LNCaP clone FGC (cell line): ENCODE measurements around the gene MRPL46.

ENCODE experiments used
- DNase-seq: peaks from one replicate; pipeline ENCODE4 v3.0.0-alpha.2; 2011; ENCODE audit warnings: low read depth
- H3K4me3 ChIP-seq: 2 replicates; pipeline ENCODE4 v1.5.1; 2011; ENCODE audit warnings: mild to moderate bottlenecking, low read depth, low read length, control low read depth
- TF ChIP-seq, protein P1 (sequence below): IDR thresholded peaks from 2 replicates; pipeline ENCODE4 v1.5.1; 2012; ENCODE audit warnings: mild to moderate bottlenecking; ENCODE audit not compliant: control insufficient read depth, insufficient read depth; ENCODE audit errors: extremely low read depth

Gene MRPL46

GRCh38 chr15:88463870-88464532, 3.2 kb downstream of the MRPL46 start:
- DNase-seq, result no peak
- TF ChIP-seq, protein P1, sequence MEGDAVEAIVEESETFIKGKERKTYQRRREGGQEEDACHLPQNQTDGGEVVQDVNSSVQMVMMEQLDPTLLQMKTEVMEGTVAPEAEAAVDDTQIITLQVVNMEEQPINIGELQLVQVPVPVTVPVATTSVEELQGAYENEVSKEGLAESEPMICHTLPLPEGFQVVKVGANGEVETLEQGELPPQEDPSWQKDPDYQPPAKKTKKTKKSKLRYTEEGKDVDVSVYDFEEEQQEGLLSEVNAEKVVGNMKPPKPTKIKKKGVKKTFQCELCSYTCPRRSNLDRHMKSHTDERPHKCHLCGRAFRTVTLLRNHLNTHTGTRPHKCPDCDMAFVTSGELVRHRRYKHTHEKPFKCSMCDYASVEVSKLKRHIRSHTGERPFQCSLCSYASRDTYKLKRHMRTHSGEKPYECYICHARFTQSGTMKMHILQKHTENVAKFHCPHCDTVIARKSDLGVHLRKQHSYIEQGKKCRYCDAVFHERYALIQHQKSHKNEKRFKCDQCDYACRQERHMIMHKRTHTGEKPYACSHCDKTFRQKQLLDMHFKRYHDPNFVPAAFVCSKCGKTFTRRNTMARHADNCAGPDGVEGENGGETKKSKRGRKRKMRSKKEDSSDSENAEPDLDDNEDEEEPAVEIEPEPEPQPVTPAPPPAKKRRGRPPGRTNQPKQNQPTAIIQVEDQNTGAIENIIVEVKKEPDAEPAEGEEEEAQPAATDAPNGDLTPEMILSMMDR, result no peak
- H3K4me3 ChIP-seq, result no peak overlapping the region

DNA sequence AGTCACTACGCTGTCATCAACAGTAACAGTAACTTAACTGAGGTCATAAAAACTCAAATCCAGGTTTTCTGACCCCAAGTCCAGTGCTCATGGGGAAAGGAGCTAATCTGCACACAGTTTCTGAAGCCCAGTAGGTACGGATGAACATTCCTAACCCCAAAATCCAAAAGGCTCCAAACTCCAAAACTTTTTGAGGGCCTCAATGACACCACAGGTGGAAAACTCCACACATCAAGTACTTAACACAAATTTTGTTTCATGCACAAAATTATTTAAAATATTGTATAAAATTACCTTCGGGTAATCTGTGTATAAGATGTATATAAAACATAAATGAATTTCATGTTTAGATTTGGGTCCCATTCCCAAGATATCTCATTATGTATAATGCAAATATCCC, 10.5 kb downstream of the MRPL46 start:
- H3K4me3 ChIP-seq, result no peak overlapping the region

GRCh38 chr15:88454867-88455810, 12.0 kb downstream of the MRPL46 start:
- TF ChIP-seq, protein P1, result peak; percentile 87
- peak; percentile 64 for DNase-seq
- H3K4me3 ChIP-seq, result no peak overlapping the region

More for the DNA sequence above, 10.5 kb downstream of the MRPL46 start:
- TF ChIP-seq, protein P1, result no peak
- DNase-seq, result no peak

DNA sequence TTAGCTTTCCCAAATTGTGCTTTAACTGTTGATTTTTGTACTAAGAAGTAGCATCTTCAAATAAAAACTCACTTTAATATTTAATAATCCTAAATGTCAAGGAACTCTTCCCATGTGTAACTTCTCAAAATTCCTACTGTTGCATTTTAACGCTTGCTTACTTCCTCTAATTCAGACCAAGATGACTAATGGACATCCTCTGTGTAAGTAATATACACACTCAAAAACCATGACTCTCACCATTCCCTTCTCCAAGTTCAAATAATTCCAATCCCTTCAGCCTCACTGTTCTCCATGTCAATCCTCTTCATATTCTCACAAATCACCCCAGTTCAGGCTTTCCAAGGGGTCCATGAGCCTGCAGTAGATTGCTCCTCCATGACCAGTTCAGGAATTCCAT, 13.0 kb downstream of the MRPL46 start:
- DNase-seq, result no peak
- H3K4me3 ChIP-seq, result no peak overlapping the region
- TF ChIP-seq, protein P1, result no peak

DNA sequence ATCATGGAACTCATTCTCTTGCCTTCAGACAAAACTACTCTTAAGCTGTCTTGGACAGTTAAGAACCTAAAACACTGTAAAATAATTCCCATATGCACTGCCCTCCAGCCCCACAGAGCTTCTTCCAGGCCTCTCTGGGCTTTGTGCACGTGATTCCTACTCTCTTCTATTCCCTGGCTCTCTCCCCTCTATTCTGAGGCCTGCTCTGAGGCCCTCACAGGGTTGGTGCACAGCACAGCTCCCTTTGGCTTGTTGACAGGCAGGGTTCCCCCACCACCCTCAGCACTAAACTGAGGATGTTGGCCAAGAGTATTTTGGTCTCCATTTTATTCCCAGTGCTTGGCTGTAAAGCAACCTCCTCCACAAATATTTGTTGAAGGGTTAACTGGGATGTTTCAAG, 13.5 kb downstream of the MRPL46 start:
- no peak for DNase-seq
- TF ChIP-seq, protein P1, result no peak
- H3K4me3 ChIP-seq, result no peak overlapping the region

DNA sequence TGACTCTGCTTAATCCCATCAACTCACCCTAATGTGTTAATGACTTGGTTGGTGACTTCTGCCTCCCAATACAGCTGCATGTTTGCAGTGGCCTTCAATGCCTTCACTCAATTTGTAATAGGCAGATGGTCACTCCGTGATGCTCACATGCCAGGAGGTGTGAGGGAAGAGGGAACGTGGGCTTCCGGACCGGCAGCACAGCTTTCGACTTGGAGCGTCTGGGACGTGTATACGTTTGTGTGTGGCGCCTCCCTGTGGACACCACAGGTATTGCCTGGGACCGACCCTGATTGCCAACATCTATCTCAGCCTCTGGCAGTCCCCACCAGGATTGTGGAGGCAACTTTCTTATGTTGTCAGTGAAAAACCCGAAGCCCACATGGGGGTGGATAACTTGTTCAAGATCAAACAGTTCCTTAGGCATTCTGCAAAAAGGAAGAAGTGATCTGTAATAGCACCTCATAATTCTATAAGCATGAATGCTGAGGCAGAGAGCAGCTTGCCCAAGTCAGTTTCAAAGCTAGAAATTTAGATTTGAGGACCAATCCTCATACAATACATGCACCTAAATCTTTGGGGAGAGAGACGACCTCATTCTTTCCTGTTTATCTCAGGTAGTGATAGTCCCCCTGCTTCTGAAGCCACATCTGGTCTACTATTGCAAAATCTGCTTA, 16.9 kb downstream of the MRPL46 start:
- peak; percentile 19 for DNase-seq
- H3K4me3 ChIP-seq, result no peak overlapping the region
- TF ChIP-seq, protein P1, result peak; percentile 94
